Urinary bladder (tissue), 4 donors: ENCODE data around the gene CHRNB2. TPM values are rescaled to one million over a fixed set of nuclear protein-coding genes. Genes with fewer than 3 reads are reported as not detected.

Experiments
- DNase-seq: peaks from one replicate; pipeline ENCODE4 v3.0.0-alpha.2; 2015; ENCODE audit errors: extremely low spot score
- H3K27ac ChIP-seq: one replicate; pipeline ENCODE4 v1.5.1; 2013; ENCODE audit warnings: low read depth, mild to moderate bottlenecking, moderate library complexity
- H3K36me3 ChIP-seq: one replicate; pipeline ENCODE4 v1.6.1; 2013; ENCODE audit warnings: mild to moderate bottlenecking, moderate library complexity; ENCODE audit not compliant: insufficient read depth
- H3K4me1 ChIP-seq: one replicate; pipeline ENCODE4 v1.6.1; 2013; ENCODE audit warnings: mild to moderate bottlenecking, moderate library complexity; ENCODE audit not compliant: insufficient read depth
- H3K4me3 ChIP-seq: one replicate; pipeline ENCODE4 v1.5.1; 2013; ENCODE audit warnings: low read depth, low read length
- WGBS: extraction: QIAGEN DNeasy Blood & Tissue Kit; methylation state at CpG from one replicate; pipeline ENCODE4 v1.1.7; 2013; 5-methylcytosine and 5-hydroxymethylcytosine counted together
- polyA plus RNA-seq: library from polyadenylated mRNA; stranded (reverse); fragments of 200-250 nt; gene quantifications from one replicate; pipeline ENCODE4 v1.2.3, GENCODE V29; 2013
- total RNA-seq: library from RNA; depleted of rRNA; stranded (reverse); fragments of >200 nt; gene quantifications from one replicate; pipeline ENCODE4 v1.2.3, GENCODE V29; 2014
- donor health status: healthy with polysubstance abuse.
- donor health status: healthy.

Gene CHRNB2
- total and polyA plus RNA-seq, 2 donors, result 0.21 to 0.33 TPM

GRCh38 chr1:154578058-154578418, 10.5 kb downstream of the CHRNB2 start:
- DNase-seq, result no peak
- 42% methylated on average over 6 of the region's 6 CpGs for WGBS
- H3K27ac ChIP-seq, result no peak overlapping the region
- H3K36me3 ChIP-seq, result peaks cover 3% of the 10 kb centered on the region
- H3K4me3 ChIP-seq, result no peak overlapping the region
- H3K4me1 ChIP-seq, result no peaks in the 10 kb centered on the region

DNA sequence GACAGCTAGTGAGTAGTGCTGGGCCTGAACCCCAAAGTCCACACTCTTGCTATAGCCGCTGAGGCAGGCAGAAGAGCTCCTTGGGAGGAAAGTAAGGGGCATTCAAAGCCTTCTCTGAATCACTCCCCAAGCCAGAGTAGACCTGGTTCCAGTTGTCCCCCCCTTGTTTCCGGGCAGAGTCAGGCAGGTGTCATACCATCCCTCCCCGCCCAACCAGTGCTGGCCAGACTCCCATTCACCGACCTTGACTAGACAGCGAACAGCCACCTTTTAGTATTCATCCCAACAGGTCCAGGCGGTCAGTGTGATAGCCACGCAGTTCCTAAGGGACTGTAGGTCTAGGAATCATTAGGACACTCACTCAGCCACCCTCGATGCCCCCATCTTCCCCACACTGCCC, 11.8 kb downstream of the CHRNB2 start:
- Histone ChIP-seq H3K27ac (no peak overlapping the region), H3K4me3 (no peak overlapping the region), H3K4me1 (no peaks in the 10 kb centered on the region), H3K36me3 (peaks cover 5% of the 10 kb centered on the region)
- no peak for DNase-seq
- 88% methylated on average over 8 of the region's 8 CpGs for WGBS

DNA sequence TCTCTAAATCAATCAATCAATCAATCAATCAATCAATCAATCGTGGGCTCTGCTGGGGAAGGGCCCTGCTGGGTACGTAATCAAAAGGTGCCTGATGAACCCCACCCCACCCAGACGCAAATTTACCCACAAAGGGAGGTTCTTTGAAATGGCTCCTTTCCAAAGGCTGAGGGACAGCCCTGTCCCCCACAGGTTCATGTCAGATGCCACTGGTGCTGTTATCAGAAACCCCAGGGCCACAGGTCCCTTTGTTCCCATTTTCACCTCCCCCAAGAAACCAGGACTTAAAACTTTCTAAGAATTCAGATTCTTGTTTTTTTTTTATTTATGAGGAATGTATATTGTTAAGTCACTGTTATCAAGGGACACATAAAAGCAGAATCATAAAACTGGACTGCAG, 14.2 kb downstream of the CHRNB2 start:
- no peak for DNase-seq
- no peak overlapping the region for H3K4me3 ChIP-seq
- H3K27ac ChIP-seq, result no peak overlapping the region
- H3K36me3 ChIP-seq, result peaks cover 12% of the 10 kb centered on the region
- 76% methylated on average over 3 of the region's 3 CpGs for WGBS
- H3K4me1 ChIP-seq, result no peaks in the 10 kb centered on the region

GRCh38 chr1:154582885-154583284, 15.3 kb downstream of the CHRNB2 start:
- Histone ChIP-seq H3K36me3 (peaks cover 15% of the 10 kb centered on the region), H3K4me3 (no peak overlapping the region), H3K4me1 (no peaks in the 10 kb centered on the region), H3K27ac (no peak overlapping the region)
- no peak for DNase-seq
- 80% methylated on average over 6 of the region's 6 CpGs for WGBS

- peaks cover 20% of the 10 kb centered on the region for H3K36me3 ChIP-seq
- H3K27ac ChIP-seq, result no peak overlapping the region
Measured at GRCh38 chr1:154583773-154584172, 16.2 kb downstream of the CHRNB2 start.

DNA sequence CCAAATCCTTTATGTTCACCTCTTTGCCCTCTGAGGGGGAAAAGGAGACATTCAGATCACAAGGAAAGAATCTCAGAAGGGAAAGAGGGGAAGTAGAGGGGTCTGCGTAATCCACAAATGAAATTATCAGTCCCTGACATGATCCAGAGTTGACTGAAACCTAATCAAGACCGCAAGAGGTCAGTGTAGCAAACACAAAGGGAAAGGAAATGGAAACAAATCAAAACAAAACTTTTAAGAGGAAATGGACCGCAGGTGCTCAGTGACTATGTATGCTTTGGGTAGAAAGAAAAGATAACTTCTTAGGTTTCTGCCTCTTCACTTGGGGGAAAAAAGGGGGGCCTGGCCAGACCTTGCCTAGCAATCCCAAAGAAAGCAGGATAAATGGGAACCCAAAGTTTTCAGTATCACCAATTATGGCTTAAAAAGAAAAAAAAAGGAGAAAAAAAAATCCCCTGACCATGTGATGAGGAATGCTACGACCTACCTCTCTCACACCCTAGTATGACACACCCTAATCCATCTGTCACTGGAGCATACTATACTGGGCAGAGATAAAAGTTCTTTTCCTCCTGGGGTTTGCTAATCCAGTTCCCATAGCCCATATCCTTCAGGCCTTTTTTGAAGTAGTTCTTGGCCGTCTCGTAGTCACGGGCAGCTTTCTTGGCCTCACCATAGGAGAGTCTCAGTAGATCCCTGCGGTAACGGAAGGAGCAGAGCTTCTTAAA, 16.9 kb downstream of the CHRNB2 start:
- Histone ChIP-seq H3K36me3 (peaks cover 20% of the 10 kb centered on the region), H3K27ac (no peak overlapping the region), H3K4me3 (no peak overlapping the region), H3K4me1 (no peaks in the 10 kb centered on the region)
- WGBS, result 77% methylated on average over 9 of the region's 9 CpGs
- DNase-seq, result no peak

More at GRCh38 chr1:154583773-154584172, 16.2 kb downstream of the CHRNB2 start:
- Histone ChIP-seq H3K4me1 (no peaks in the 10 kb centered on the region), H3K4me3 (no peak overlapping the region)
- WGBS, result 41% methylated on average over 9 of the region's 9 CpGs
- DNase-seq, result no peak

DNA sequence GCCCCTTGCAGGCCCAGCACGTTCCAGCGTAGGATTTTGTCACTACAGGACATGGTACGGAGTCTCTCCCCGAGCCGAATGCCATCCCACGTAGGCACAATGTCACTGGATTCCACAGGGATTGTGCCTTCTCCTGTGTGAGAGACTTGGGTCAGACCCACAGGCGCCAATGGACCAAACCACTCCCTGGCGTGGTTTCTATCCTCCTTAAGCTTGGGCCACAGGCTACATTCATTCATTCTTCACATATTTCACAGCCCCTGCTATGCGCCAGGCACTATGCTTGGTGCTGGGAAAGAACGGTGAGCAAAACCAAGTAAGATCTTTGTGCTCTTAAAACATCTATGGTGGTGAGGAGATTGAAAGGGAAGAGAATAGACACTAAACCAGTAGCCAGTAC, 18.7 kb downstream of the CHRNB2 start:
- H3K27ac ChIP-seq, result no peak overlapping the region
- H3K36me3 ChIP-seq, result peaks cover 20% of the 10 kb centered on the region
- 88% methylated on average over 10 of the region's 10 CpGs for WGBS
- H3K4me1 ChIP-seq, result no peaks in the 10 kb centered on the region
- H3K4me3 ChIP-seq, result no peak overlapping the region
- no peak for DNase-seq

DNA sequence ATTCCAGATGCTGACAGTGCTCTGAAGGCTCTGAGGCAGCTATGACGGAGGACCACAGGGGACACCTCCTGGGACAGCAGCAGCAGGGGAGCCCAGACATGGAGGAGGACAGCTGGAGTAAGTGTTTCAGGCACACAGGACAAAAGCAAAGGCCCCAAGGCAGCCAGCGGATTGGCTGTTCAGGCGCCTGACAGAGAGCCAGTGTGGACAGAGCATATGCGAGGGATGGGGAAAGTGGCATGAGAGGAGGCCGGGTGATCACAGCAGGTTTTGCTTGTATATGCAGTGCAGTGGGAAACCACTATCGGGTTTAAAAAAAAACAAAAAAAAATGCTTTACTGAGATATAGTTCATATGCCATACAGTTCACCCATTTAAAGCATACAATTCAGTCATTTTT, 19.1 kb downstream of the CHRNB2 start:
- DNase-seq, result no peak
- Histone ChIP-seq H3K27ac (no peak overlapping the region), H3K4me3 (no peak overlapping the region), H3K4me1 (no peaks in the 10 kb centered on the region), H3K36me3 (peaks cover 20% of the 10 kb centered on the region)
- 91% methylated on average over 6 of the region's 6 CpGs for WGBS

- no peak overlapping the region for H3K27ac ChIP-seq
- DNase-seq, result no peak
- 78% methylated on average over 10 of the region's 10 CpGs for whole genome bisulfite sequencing
- no peaks in the 10 kb centered on the region for H3K4me1 ChIP-seq
- no peak overlapping the region for H3K4me3 ChIP-seq
- H3K36me3 ChIP-seq, result peaks cover 14% of the 10 kb centered on the region
Measured at GRCh38 chr1:154589780-154590179, 22.2 kb downstream of the CHRNB2 start.

DNA sequence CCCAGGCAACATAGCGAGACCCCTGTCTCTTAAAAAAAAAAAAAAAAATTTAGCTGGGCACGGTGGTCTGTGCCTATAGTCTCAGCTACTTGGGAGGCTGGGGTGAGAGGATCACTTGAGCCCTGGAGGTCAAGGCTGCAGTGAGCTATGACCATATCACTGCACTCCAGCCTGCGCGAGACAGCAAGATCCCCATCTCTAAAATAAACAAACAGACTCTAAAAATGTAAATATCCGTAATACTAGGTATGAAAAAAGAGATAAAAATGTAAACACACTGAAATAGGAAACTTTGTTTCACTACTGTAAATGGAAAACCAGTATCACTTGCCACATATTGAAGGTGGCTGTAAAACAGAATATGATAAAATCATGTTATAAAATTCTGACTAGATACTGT, 23.2 kb downstream of the CHRNB2 start:
- Histone ChIP-seq H3K4me3 (no peak overlapping the region), H3K36me3 (peaks cover 13% of the 10 kb centered on the region)
- WGBS, result 45% methylated on average over 5 of the region's 5 CpGs

DNA sequence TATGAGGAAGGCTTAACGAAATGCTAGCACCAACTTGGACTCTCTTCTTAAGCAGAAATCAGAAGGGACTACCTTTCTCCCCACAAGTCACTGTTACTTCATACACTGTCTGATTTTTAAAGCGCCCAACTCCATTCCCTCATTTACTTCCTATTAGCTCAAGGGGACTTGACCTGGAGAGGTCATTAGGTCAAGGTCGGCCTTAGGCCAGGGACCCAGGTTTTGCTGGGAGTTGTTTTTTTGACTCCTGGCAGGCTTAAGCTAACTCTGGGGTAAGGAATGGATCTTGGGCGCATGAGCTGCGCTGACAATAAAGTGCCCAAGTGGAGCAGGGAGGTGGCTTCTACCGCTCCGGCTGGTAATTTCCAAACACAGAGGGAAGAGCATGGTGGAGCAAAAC, 23.6 kb downstream of the CHRNB2 start:
- Histone ChIP-seq H3K36me3 (peaks cover 12% of the 10 kb centered on the region), H3K4me1 (no peaks in the 10 kb centered on the region), H3K27ac (no peak overlapping the region), H3K4me3 (no peak overlapping the region)
- no peak for DNase-seq
- 93% methylated on average over 7 of the region's 7 CpGs for WGBS

More for the DNA sequence above, 23.2 kb downstream of the CHRNB2 start:
- Histone ChIP-seq H3K27ac (no peak overlapping the region), H3K4me1 (no peaks in the 10 kb centered on the region)
- no peak for DNase-seq

GRCh38 chr1:154593390-154593789, 25.8 kb downstream of the CHRNB2 start:
- H3K4me3 ChIP-seq, result no peak overlapping the region
- peaks cover 7% of the 10 kb centered on the region for H3K36me3 ChIP-seq
- DNase-seq, result no peak
- no peak overlapping the region for H3K27ac ChIP-seq
- no peaks in the 10 kb centered on the region for H3K4me1 ChIP-seq

DNA sequence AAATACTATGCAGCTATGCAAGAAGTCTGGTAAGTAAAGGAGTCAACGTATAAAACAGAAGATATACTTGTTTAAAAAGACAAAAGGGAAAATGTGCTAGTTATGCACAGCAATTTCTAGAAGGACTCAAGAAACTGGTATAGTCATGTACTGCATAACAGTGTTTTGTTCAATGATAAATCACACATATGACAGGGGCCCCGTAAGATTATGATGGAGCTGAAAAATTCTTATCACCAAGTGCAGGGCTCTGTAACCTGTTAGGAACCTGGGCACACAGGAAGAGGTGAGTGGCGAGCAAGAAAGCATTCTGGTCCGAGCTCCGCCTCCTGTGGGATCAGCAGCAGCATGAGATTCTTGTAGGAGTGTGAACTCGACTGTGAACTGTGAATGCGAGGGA, 27.2 kb downstream of the CHRNB2 start:
- Histone ChIP-seq H3K4me3 (no peak overlapping the region), H3K27ac (no peak overlapping the region), H3K4me1 (no peaks in the 10 kb centered on the region), H3K36me3 (peaks cover 7% of the 10 kb centered on the region)
- 90% methylated on average over 7 of the region's 7 CpGs for WGBS
- no peak for DNase-seq

DNA sequence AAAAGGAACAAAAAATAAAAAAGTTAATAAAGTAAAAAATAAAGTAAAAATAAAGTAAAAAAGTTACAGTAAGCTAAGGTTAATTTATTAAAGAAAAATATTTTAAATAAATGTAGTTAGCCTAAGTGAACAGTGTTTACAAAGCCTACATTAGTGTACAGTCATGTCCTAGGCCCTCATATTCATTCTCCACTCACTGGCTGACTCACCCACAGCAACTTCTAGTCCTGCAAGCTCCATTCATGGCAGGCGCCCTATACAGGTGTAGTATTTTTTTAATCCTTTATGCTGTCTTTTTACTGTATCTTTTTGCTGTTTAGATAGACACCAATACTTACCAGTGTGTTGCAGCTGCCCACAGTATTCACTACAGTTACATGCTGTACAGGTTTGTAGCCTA, 28.0 kb downstream of the CHRNB2 start:
- 84% methylated on average over 1 of the region's 1 CpG for WGBS
- DNase-seq, result no peak
- no peaks in the 10 kb centered on the region for H3K4me1 ChIP-seq
- peaks cover 7% of the 10 kb centered on the region for H3K36me3 ChIP-seq
- no peak overlapping the region for H3K27ac ChIP-seq
- no peak overlapping the region for H3K4me3 ChIP-seq
